Tibial nerve (tissue), 4 donors: Measurements from ENCODE around the gene ALX4. TPM values are rescaled to one million over a fixed set of nuclear protein-coding genes. Genes with fewer than 3 reads are reported as not detected.

Experiments
- DNase-seq, 2 donors: peaks; one replicate each; pipeline ENCODE4 v3.0.0-alpha.2; 2019; ENCODE audit warnings: low spot score in 2 of 2
- H3K27ac ChIP-seq, 4 donors: fragments of 200-600 bp; sonication (generic) in 3 of 4; one replicate each; pipeline ENCODE4 v1.5.1; 2017 to 2019; ENCODE audit warnings: mild to moderate bottlenecking in 1 of 4
- H3K27me3 ChIP-seq, 2 donors: fragments of 200-600 bp; sonication (generic) in 1 of 2; one replicate each; pipeline versions ENCODE4 v1.5.1 to v1.6.0; 2017 to 2019
- H3K36me3 ChIP-seq, 3 donors: fragments of 200-600 bp; sonication (generic); one replicate each; pipeline ENCODE4 v1.5.1; 2018 to 2019
- H3K4me1 ChIP-seq, 4 donors: fragments of 200-600 bp; sonication (generic) in 3 of 4; one replicate each; pipeline ENCODE4 v1.5.1; 2017 to 2019
- H3K4me3 ChIP-seq, 4 donors: fragments of 200-600 bp; sonication (generic) in 3 of 4; one replicate each; pipeline ENCODE4 v1.5.1; 2017 to 2019; ENCODE audit warnings: mild to moderate bottlenecking in 1 of 4, moderate library complexity in 1 of 4
- H3K9me3 ChIP-seq, 4 donors: fragments of 200-600 bp; sonication (generic) in 3 of 4; one replicate each; pipeline ENCODE4 v1.5.1; 2017 to 2019
- EP300 ChIP-seq, 2 donors: sonication (generic); formaldehyde crosslinking; IDR thresholded peaks; one replicate each; pipeline ENCODE4 v1.6.1; 2017; ENCODE audit warnings: antibody characterized with exemption in 2 of 2, mild to moderate bottlenecking in 1 of 2
- POLR2A ChIP-seq, 2 donors: fragments of 450-650 bp; IDR thresholded peaks; one replicate each; pipeline ENCODE4 v1.6.1; 2017; ENCODE audit warnings: antibody characterized with exemption in 2 of 2, mild to moderate bottlenecking in 2 of 2, moderate library complexity in 2 of 2
- WGBS, 2 donors: methylation state at CpG; one replicate each; pipeline ENCODE4 v1.1.5; 2018; 5-methylcytosine and 5-hydroxymethylcytosine counted together
- total RNA-seq, 4 donors: library from RNA; depleted of rRNA; stranded (reverse); fragments of >200 nt; gene quantifications; one replicate each; pipeline ENCODE4 v1.1.0, GENCODE V29; 2016
- TF ChIP-seq, protein P1 (sequence below), 5 experiments: fragments of 200-600 bp in 3 of 5; fragments of 450-650 bp in 2 of 5; sonication (generic) in 3 of 5; IDR thresholded peaks; one replicate each; pipeline ENCODE4 v1.5.1; 2016 to 2019; ENCODE audit warnings: antibody characterized with exemption in 5 of 5, mild to moderate bottlenecking in 3 of 5, moderate library complexity in 2 of 5

ALX4 gene
- total RNA-seq, 4 donors from 2014 or later: under 0.01 to 0.30 (median 0.22) TPM; not detected in 1

DNA sequence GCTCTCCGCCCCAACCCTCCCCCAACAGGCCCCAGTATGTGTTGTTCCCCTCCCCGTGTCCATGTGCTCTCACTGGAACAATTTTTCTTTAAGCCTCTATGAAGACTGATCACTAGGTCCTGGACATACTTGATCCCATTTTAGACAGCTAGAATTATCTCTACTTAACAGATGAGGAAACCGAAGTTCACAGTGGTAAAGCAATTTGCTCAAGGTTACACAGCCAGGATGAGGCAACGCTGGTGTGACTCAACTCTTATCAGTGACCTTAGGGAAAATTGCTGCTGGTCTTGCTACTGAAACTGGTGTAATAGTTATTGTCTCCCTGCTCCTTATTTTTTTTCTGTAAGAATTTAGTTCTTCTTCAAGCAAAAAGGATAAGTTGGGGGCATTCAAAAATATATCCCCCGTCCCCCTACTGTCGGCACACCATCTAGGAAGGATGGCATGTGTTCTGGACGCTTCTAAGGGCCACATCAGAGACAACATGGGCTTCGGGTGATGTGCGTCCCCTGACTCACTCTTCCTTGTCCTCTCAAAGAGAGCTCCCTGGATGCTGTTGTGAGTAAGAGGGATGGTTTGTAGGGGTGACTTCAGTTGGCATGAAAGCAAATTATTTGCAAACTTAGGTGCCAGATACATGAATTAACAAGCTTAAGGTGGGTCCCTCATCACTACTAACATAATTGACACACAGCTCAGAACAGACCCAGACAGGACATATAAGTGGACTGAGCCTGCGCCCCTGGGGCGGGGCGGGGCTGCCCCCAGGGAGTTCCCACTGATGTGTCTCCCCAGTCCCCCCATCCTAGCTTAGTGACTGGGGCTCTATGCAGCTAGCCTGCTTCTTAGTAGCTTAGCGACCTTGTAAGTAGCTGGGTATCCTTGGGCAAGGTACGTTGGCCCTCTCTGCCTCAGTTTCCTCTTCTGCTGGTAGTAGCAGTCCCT is 23.6 kb upstream of the ALX4 start:
- Histone ChIP-seq H3K9me3 (no peaks in the 10 kb centered on the region), H3K36me3 (no peaks in the 10 kb centered on the region), H3K27me3 (peaks cover 0 to 96% of the 10 kb centered on the region in 2 donors), H3K27ac (no peak overlapping the region), H3K4me3 (no peak overlapping the region), H3K4me1 (no peaks in the 10 kb centered on the region)
- 81 to 86% methylated on average over 14 of the region's 14 CpGs for WGBS, 2 donors
- no peak for DNase-seq
- no peak for TF ChIP-seq EP300 (IDR thresholded peaks at IDR 0.05)
- TF ChIP-seq, protein P1, sequence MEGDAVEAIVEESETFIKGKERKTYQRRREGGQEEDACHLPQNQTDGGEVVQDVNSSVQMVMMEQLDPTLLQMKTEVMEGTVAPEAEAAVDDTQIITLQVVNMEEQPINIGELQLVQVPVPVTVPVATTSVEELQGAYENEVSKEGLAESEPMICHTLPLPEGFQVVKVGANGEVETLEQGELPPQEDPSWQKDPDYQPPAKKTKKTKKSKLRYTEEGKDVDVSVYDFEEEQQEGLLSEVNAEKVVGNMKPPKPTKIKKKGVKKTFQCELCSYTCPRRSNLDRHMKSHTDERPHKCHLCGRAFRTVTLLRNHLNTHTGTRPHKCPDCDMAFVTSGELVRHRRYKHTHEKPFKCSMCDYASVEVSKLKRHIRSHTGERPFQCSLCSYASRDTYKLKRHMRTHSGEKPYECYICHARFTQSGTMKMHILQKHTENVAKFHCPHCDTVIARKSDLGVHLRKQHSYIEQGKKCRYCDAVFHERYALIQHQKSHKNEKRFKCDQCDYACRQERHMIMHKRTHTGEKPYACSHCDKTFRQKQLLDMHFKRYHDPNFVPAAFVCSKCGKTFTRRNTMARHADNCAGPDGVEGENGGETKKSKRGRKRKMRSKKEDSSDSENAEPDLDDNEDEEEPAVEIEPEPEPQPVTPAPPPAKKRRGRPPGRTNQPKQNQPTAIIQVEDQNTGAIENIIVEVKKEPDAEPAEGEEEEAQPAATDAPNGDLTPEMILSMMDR (IDR thresholded peaks at IDR 0.05): no peak
- TF ChIP-seq POLR2A (IDR thresholded peaks at IDR 0.05): no peak

DNA sequence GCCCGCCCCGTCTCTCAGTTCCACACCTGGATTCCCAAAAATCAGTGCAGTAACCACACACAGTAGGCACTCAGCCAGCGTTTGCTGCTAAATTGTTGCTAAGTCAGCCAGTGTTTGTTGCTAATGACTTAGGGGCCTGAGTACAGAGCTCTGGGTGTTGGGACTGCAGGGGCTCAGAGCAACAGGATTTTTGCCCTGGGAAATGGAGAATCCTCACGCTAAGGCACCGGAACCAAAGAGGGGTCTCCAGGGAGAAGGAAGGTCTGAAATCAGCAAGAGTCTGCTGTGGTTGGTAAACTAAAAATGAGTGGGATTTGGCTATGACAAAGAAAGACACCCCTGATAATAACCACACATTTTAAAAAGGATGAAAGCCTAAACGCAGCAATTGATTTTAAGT is 22.7 kb upstream of the ALX4 start:
- DNase-seq: no peak
- H3K4me1 ChIP-seq: no peaks in the 10 kb centered on the region
- TF ChIP-seq EP300 (IDR thresholded peaks at IDR 0.05): no peak
- no peak for TF ChIP-seq POLR2A (IDR thresholded peaks at IDR 0.05)
- TF ChIP-seq, protein P1 (IDR thresholded peaks at IDR 0.05): no peak
- peaks cover 0 to 96% of the 10 kb centered on the region in 2 donors for H3K27me3 ChIP-seq
- H3K4me3 ChIP-seq: no peak overlapping the region
- 63 to 72% methylated on average over 6 of the region's 6 CpGs for WGBS, 2 donors
- no peak overlapping the region for H3K27ac ChIP-seq
- H3K9me3 ChIP-seq: no peaks in the 10 kb centered on the region
- no peaks in the 10 kb centered on the region for H3K36me3 ChIP-seq

DNA sequence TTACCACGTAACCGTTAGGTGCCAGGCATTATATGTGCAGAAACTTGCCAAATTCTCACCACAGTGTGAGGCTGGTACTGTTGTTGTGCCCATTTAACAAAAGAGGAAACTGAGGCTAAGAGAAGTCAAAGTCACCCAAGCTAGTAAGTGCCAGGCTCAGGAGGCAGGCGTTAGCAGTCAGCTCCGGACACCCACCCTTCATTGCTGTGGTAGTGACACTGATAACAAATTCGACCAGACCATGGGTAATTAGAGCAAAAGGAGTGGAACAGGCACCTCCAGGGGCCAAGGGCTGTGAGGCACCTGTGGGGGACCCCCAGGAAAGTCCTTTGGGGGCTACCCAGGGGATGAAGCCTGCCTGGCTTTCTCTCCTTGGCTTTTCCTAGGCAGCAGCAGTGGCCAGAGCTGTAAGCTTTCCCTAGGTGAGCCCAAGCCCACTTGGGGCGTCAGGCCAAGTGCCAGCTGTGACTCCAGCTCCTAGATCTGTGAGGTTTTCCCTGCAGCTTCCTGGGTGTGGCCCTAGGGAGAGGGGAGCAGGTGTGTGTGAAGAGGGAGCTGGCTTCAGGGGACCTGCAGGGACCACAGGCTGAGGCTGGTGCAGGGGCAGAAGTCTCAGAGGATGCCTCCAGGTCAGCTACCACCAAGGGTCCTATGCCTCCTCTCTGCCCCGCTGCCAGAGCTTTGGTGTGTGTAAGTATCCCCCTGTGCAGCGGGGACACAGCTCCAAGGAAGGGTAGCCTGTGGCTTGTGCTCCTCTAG is 19.7 kb upstream of the ALX4 start:
- Histone ChIP-seq H3K4me1 (no peaks in the 10 kb centered on the region), H3K27me3 (peaks cover 0 to 96% of the 10 kb centered on the region in 2 donors), H3K27ac (no peak overlapping the region), H3K9me3 (no peaks in the 10 kb centered on the region), H3K4me3 (no peak overlapping the region), H3K36me3 (no peaks in the 10 kb centered on the region)
- no peak for DNase-seq
- TF ChIP-seq POLR2A (IDR thresholded peaks at IDR 0.05) (no peak), EP300 (IDR thresholded peaks at IDR 0.05) (no peak)
- TF ChIP-seq, protein P1 (IDR thresholded peaks at IDR 0.05): no peak
- 73 to 80% methylated on average over 8 of the region's 8 CpGs for WGBS, 2 donors

DNA sequence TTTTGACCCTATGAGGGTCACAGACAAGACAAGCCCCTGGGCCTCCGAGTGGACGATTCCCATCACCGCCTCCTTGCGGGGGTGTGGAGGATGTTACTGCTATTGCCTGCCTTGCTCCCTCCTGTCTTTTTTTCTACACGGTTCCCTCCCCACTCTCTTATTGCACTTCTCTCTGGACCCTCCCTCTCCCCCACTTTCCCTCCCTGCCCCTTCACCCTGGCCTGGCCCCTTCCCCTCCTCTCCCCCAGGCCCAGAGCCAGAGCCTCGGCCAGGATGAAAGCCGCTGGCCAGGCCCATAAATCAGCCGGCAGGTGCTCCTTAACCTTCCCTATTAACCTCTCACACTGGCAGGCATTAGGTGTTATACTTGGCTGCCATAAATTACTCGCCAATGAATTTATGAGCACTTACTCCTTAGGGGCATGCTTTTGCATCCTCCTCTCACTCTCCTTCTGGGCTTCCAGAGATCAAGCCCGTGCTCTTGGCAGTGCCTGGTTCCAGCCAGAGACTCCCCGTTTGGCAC is 18.3 kb upstream of the ALX4 start:
- Histone ChIP-seq H3K27me3 (peaks cover 0 to 96% of the 10 kb centered on the region in 2 donors), H3K27ac (no peak overlapping the region)
- no peak for DNase-seq

More for the DNA sequence above, 18.3 kb upstream of the ALX4 start:
- H3K9me3 ChIP-seq: no peaks in the 10 kb centered on the region
- WGBS, 2 donors: 26 to 28% methylated on average over 11 of the region's 11 CpGs
- no peaks in the 10 kb centered on the region for H3K4me1 ChIP-seq
- H3K4me3 ChIP-seq: no peak overlapping the region
- no peaks in the 10 kb centered on the region for H3K36me3 ChIP-seq
- TF ChIP-seq EP300 (IDR thresholded peaks at IDR 0.05) (no peak), POLR2A (IDR thresholded peaks at IDR 0.05) (no peak)
- TF ChIP-seq, protein P1 (IDR thresholded peaks at IDR 0.05): no peak
